ENCODE measurements around the gene L3MBTL3.

DNA sequence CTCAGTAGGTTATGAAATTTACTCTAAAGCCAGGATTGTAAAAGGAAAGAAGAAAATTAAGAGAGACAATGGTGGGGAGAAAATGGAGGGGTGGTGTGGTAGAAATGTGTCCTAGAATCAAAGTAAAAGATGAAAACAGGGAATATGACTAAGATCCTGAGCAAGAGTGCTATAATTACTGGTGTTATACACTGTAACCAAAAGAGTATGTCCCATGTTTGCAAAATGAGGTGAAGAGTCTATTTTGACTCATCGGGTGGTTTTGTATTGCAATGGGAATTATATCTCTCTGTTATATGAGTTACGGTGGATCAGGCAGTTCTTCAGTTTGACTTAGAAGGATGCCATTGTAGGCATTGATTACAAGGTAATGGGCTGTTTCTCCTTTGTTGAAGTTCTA is 8.5 kb downstream of the L3MBTL3 start:
- TF ChIP-seq POLR2AphosphoS5 (IDR thresholded peaks at IDR 0.05; ENCODE audit: low read depth, low read length) (no peak), SIN3A (IDR thresholded peaks at IDR 0.05; ENCODE audit: borderline replicate concordance, insufficient read depth, low read length) (no peak), TAF1 (IDR thresholded peaks at IDR 0.05; ENCODE audit: borderline replicate concordance, insufficient read depth, low read length) (no peak), FOXP2 (optimal IDR thresholded peaks at IDR 0.05; ENCODE audit: borderline replicate concordance, extremely low read depth, extremely low read length, insufficient read depth) (no peak)
- TF ChIP-seq, protein P1, sequence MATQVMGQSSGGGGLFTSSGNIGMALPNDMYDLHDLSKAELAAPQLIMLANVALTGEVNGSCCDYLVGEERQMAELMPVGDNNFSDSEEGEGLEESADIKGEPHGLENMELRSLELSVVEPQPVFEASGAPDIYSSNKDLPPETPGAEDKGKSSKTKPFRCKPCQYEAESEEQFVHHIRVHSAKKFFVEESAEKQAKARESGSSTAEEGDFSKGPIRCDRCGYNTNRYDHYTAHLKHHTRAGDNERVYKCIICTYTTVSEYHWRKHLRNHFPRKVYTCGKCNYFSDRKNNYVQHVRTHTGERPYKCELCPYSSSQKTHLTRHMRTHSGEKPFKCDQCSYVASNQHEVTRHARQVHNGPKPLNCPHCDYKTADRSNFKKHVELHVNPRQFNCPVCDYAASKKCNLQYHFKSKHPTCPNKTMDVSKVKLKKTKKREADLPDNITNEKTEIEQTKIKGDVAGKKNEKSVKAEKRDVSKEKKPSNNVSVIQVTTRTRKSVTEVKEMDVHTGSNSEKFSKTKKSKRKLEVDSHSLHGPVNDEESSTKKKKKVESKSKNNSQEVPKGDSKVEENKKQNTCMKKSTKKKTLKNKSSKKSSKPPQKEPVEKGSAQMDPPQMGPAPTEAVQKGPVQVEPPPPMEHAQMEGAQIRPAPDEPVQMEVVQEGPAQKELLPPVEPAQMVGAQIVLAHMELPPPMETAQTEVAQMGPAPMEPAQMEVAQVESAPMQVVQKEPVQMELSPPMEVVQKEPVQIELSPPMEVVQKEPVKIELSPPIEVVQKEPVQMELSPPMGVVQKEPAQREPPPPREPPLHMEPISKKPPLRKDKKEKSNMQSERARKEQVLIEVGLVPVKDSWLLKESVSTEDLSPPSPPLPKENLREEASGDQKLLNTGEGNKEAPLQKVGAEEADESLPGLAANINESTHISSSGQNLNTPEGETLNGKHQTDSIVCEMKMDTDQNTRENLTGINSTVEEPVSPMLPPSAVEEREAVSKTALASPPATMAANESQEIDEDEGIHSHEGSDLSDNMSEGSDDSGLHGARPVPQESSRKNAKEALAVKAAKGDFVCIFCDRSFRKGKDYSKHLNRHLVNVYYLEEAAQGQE (IDR thresholded peaks at IDR 0.05; ENCODE audit: insufficient read depth in 1 of 2, low read depth in 2 of 2, low read length in 2 of 2), result no peak
